ENCODE results near the gene KBTBD12. TPM values are rescaled to one million over a fixed set of nuclear protein-coding genes. Genes with fewer than 3 reads are reported as not detected.
A peak's percentile ranks its signal among the peaks of the same experiment; 100 is the strongest.

KBTBD12 gene
- total RNA-seq, 1 donor from 2014 or later, result not detected

GRCh38 chr3:127959873-127960272, 44.8 kb downstream of the KBTBD12 start:
- no peak overlapping the region for H3K27ac Mint-ChIP-seq

GRCh38 chr3:127960421-127960965, 45.5 kb downstream of the KBTBD12 start:
- DNase-seq (ENCODE audit: low spot score), result no peak
- H2AFZ ChIP-seq (replicated peaks), result no peak overlapping the region
- no peak overlapping the region for H3K4me2 ChIP-seq
- H3F3A ChIP-seq (ENCODE audit: low read depth), result no peaks in the 10 kb centered on the region
- H3K4me3 ChIP-seq, result no peak overlapping the region
- H3K79me2 ChIP-seq (ENCODE audit: low read depth), result no peaks in the 10 kb centered on the region
- H3K36me3 ChIP-seq, result no peaks in the 10 kb centered on the region
- TF ChIP-seq EZH2 (IDR thresholded peaks at IDR 0.05) (no peak), CTCF (IDR thresholded peaks at IDR 0.05) (no peak), EZH2phosphoT487 (IDR thresholded peaks at IDR 0.05) (no peak)
- no peaks in the 10 kb centered on the region for H3K4me1 ChIP-seq
- no peaks in the 10 kb centered on the region for H4K20me1 ChIP-seq (ENCODE audit: low read depth)
- H3K9ac ChIP-seq, result no peak overlapping the region
- Mint-ChIP-seq H3K27me3 (ENCODE audit: insufficient read depth, low read depth) (peaks cover 6% of the 10 kb centered on the region), H3K36me3 (no peaks in the 10 kb centered on the region), H3K27ac (no peak overlapping the region), H3K4me3 (no peak overlapping the region), H3K9me3 (no peaks in the 10 kb centered on the region), H3K4me1 (peaks cover 23% of the 10 kb centered on the region)
- no peaks in the 10 kb centered on the region for H3K27me3 ChIP-seq
- no peaks in the 10 kb centered on the region for H3K9me3 ChIP-seq (ENCODE audit: low read depth)
- H3K27ac ChIP-seq, result no peak overlapping the region

More at GRCh38 chr3:127959873-127960272, 44.8 kb downstream of the KBTBD12 start:
- peak; percentile 65 for TF ChIP-seq CTCF (IDR thresholded peaks at IDR 0.05)
- no peak for TF ChIP-seq EZH2 (IDR thresholded peaks at IDR 0.05)
- Histone ChIP-seq H3K9me3 (ENCODE audit: low read depth) (no peaks in the 10 kb centered on the region), H4K20me1 (ENCODE audit: low read depth) (no peaks in the 10 kb centered on the region), H3K9ac (no peak overlapping the region), H3K27me3 (no peaks in the 10 kb centered on the region), H3K4me1 (no peaks in the 10 kb centered on the region), H3F3A (ENCODE audit: low read depth) (no peaks in the 10 kb centered on the region), H3K4me2 (no peak overlapping the region), H2AFZ (replicated peaks) (no peak overlapping the region), H3K4me3 (no peak overlapping the region), H3K36me3 (no peaks in the 10 kb centered on the region), H3K27ac (no peak overlapping the region), H3K79me2 (ENCODE audit: low read depth) (no peaks in the 10 kb centered on the region)
- DNase-seq (ENCODE audit: low spot score), result peak; percentile 67
- Mint-ChIP-seq H3K36me3 (no peaks in the 10 kb centered on the region), H3K4me1 (peaks cover 24% of the 10 kb centered on the region), H3K9me3 (no peaks in the 10 kb centered on the region), H3K4me3 (no peak overlapping the region), H3K27me3 (ENCODE audit: insufficient read depth, low read depth) (peaks cover 6% of the 10 kb centered on the region)

- H3K27ac Mint-ChIP-seq, result no peak overlapping the region
- Histone ChIP-seq H3F3A (ENCODE audit: low read depth) (no peaks in the 10 kb centered on the region), H3K4me2 (no peak overlapping the region), H3K9ac (no peak overlapping the region), H3K27ac (no peak overlapping the region), H4K20me1 (ENCODE audit: low read depth) (no peaks in the 10 kb centered on the region), H3K4me1 (no peaks in the 10 kb centered on the region), H3K36me3 (no peaks in the 10 kb centered on the region), H3K9me3 (ENCODE audit: low read depth) (no peaks in the 10 kb centered on the region), H3K4me3 (no peak overlapping the region), H2AFZ (replicated peaks) (no peak overlapping the region), H3K27me3 (no peaks in the 10 kb centered on the region), H3K79me2 (ENCODE audit: low read depth) (no peaks in the 10 kb centered on the region)
- no peak overlapping the region for H3K4me3 Mint-ChIP-seq
- H3K36me3 Mint-ChIP-seq, result no peaks in the 10 kb centered on the region
- H3K27me3 Mint-ChIP-seq (ENCODE audit: insufficient read depth, low read depth), result peaks cover 6% of the 10 kb centered on the region
- TF ChIP-seq EZH2phosphoT487 (IDR thresholded peaks at IDR 0.05) (no peak), EZH2 (IDR thresholded peaks at IDR 0.05) (no peak), CTCF (IDR thresholded peaks at IDR 0.05) (no peak)
- DNase-seq (ENCODE audit: low spot score), result no peak
- peaks cover under 1% of the 10 kb centered on the region for H3K9me3 Mint-ChIP-seq
- peaks cover 23% of the 10 kb centered on the region for H3K4me1 Mint-ChIP-seq
These were observed 46.1 kb downstream of the KBTBD12 start for GRCh38 chr3:127961124-127961523.
